PFSK-1 (cell line): ENCODE measurements around the gene ADSL.

Experiments
- SIN3A ChIP-seq: IDR thresholded peaks from 2 replicates; pipeline ENCODE4 v1.6.1; 2012; ENCODE audit warnings: mild to moderate bottlenecking, low read length, moderate library complexity, borderline replicate concordance; ENCODE audit not compliant: insufficient read depth
- TAF1 ChIP-seq: IDR thresholded peaks from 2 replicates; pipeline ENCODE4 v1.6.1; 2012; ENCODE audit warnings: low read length, control low read depth, borderline replicate concordance; ENCODE audit not compliant: insufficient read depth

DNA sequence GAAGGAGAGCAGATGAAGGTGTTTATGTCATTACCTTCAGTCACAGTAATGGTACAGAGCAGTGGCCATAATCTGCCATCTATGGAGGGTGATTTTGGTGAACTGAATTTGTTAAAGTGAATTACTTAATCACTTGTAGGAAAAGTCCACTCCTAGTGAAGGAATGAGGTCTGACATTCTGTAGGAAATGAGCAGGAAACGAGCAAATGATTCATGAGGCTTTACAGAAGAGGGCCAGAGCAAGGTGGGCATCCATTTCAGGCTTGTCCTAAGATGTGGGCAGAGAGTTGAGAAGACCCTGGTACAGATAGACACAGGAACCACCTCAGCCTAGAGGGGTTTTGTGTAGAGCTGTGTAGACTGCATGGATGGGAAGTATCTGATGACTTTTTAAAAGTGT, 18.1 kb downstream of the ADSL start:
- TF ChIP-seq SIN3A (no peak), TAF1 (no peak)
